CD14-positive monocyte (primary cell): Measurements from ENCODE around the gene C15orf62. TPM values are rescaled to one million over a fixed set of nuclear protein-coding genes. Genes with fewer than 3 reads are reported as not detected.

Experiments
- DNase-seq, 3 donors: peaks; one replicate each; pipeline ENCODE4 v3.0.0-alpha.2; 2011 to 2022
- H2AFZ ChIP-seq: 2 replicates; pipeline ENCODE4 v1.6.0; 2012; ENCODE audit warnings: mild to moderate bottlenecking, low read depth, low read length, inconsistent platforms; ENCODE audit not compliant: insufficient read depth, poor library complexity, severe bottlenecking
- H3K27ac ChIP-seq, 2 donors: 1 replicate in 1 of 2; 2 replicates in 1 of 2; pipeline ENCODE4 v1.5.1; 2012 to 2013; ENCODE audit warnings: low read length in 2 of 2, control low read depth in 1 of 2, inconsistent platforms in 1 of 2, low read depth in 1 of 2, mild to moderate bottlenecking in 1 of 2
- H3K27me3 ChIP-seq, 2 donors: one replicate each; pipeline versions ENCODE4 v1.6.0 to v1.6.1; 2011 to 2013; ENCODE audit warnings: low read length in 2 of 2; ENCODE audit not compliant: control insufficient read depth in 2 of 2, insufficient read depth in 2 of 2
- H3K36me3 ChIP-seq, 2 donors: replicated peaks in 1 of 2; 1 replicate in 1 of 2; 2 replicates in 1 of 2; pipeline versions ENCODE4 v1.5.1 to v1.6.1; 2012 to 2013; ENCODE audit warnings: low read length in 2 of 2, control low read depth in 1 of 2, inconsistent platforms in 1 of 2, mild to moderate bottlenecking in 1 of 2; ENCODE audit not compliant: insufficient read depth in 2 of 2, control insufficient read depth in 1 of 2
- H3K4me1 ChIP-seq, 2 donors: 1 replicate in 1 of 2; 2 replicates in 1 of 2; pipeline versions ENCODE4 v1.5.1 to v1.6.1; 2012 to 2013; ENCODE audit warnings: low read length in 2 of 2, control low read depth in 1 of 2, inconsistent platforms in 1 of 2, mild to moderate bottlenecking in 1 of 2, moderate library complexity in 1 of 2; ENCODE audit not compliant: insufficient read depth in 2 of 2, control insufficient read depth in 1 of 2
- H3K4me2 ChIP-seq: replicated peaks from 2 replicates; pipeline ENCODE3; 2012; ENCODE audit warnings: low read length, moderate library complexity, mild to moderate bottlenecking; ENCODE audit not compliant: poor library complexity, severe bottlenecking; ENCODE audit errors: extremely low read depth
- H3K4me3 ChIP-seq, 3 experiments: fragments of 200-600 bp in 1 of 3; sonication (generic) in 1 of 3; replicated peaks in 1 of 3; 1 replicate in 2 of 3; 2 replicates in 1 of 3; pipeline ENCODE4 v1.5.1; 2011 to 2013; ENCODE audit warnings: low read length in 3 of 3, mild to moderate bottlenecking in 3 of 3, control low read depth in 2 of 3, low read depth in 2 of 3, inconsistent platforms in 1 of 3, moderate library complexity in 1 of 3
- H3K79me2 ChIP-seq: 2 replicates; pipeline ENCODE4 v1.6.0; 2012; ENCODE audit warnings: mild to moderate bottlenecking, control low read depth, inconsistent platforms, low read length, moderate library complexity; ENCODE audit not compliant: insufficient read depth
- H3K9ac ChIP-seq: 2 replicates; pipeline ENCODE4 v1.6.0; 2017; ENCODE audit warnings: low read length, mild to moderate bottlenecking; ENCODE audit not compliant: insufficient read depth, poor library complexity, severe bottlenecking
- H3K9me3 ChIP-seq, 2 donors: replicated peaks in 1 of 2; 1 replicate in 1 of 2; 2 replicates in 1 of 2; pipeline versions ENCODE4 v1.5.1 to v1.6.1; 2012 to 2013; ENCODE audit warnings: low read length in 2 of 2, control low read depth in 1 of 2; ENCODE audit not compliant: control insufficient read depth in 1 of 2, insufficient read depth in 1 of 2
- H4K20me1 ChIP-seq: 2 replicates; pipeline ENCODE4 v1.6.0; 2012; ENCODE audit warnings: mild to moderate bottlenecking, low read length, control low read depth, moderate library complexity; ENCODE audit not compliant: insufficient read depth
- H3K27ac Mint-ChIP-seq, 7 donors: one replicate each; pipeline ENCODE4 v1.8.0; 2020; ENCODE audit warnings: mild to moderate bottlenecking in 7 of 7, mixed read lengths in 7 of 7, moderate library complexity in 6 of 7, inconsistent platforms in 2 of 7
- H3K27me3 Mint-ChIP-seq, 3 donors: one replicate each; pipeline ENCODE4 v1.8.0; 2021 to 2022; ENCODE audit warnings: low read depth in 3 of 3, mild to moderate bottlenecking in 3 of 3, mixed read lengths in 3 of 3, moderate library complexity in 3 of 3, inconsistent platforms in 1 of 3
- H3K36me3 Mint-ChIP-seq, 2 donors: one replicate each; pipeline ENCODE4 v1.8.0; 2020; ENCODE audit warnings: mixed read lengths in 2 of 2, inconsistent platforms in 1 of 2, mild to moderate bottlenecking in 1 of 2
- H3K4me1 Mint-ChIP-seq: one replicate; pipeline ENCODE4 v1.8.0; 2020; ENCODE audit warnings: mild to moderate bottlenecking, mixed read lengths
- H3K4me3 Mint-ChIP-seq, 2 donors: one replicate each; pipeline ENCODE4 v1.8.0; 2020; ENCODE audit warnings: mild to moderate bottlenecking in 2 of 2, mixed read lengths in 2 of 2, moderate library complexity in 1 of 2
- H3K9me3 Mint-ChIP-seq, 7 donors: one replicate each; pipeline ENCODE4 v1.8.0; 2020 to 2022; ENCODE audit warnings: mixed read lengths in 7 of 7, mild to moderate bottlenecking in 6 of 7, moderate library complexity in 6 of 7, inconsistent platforms in 2 of 7
- WGBS: methylation state at CpG from one replicate; pipeline ENCODE4 v1.1.5; 2013; ENCODE audit warnings: missing lambda C conversion rate; ENCODE audit not compliant: insufficient coverage; 5-methylcytosine and 5-hydroxymethylcytosine counted together
- intact Hi-C, 2 donors: fragments of 100-400 bp; cut with micrococcal nuclease; formaldehyde crosslinking; loops; one replicate each; pipeline versions ENCODE4 v1.15.0 to v1.15.1; 2023
- polyA plus RNA-seq, 3 donors: library from polyadenylated mRNA; depleted of rRNA in 1 of 3; unstranded in 2 of 3; stranded (reverse) in 1 of 3; fragments of 300-500 nt in 2 of 3; fragments of >200 nt in 1 of 3; fragmentation: Illumina TruSeq in 2 of 3; gene quantifications; 1 replicate in 2 of 3; 2 replicates in 1 of 3; pipeline ENCODE4 v1.2.3, GENCODE V29; 2012 to 2021
- TF ChIP-seq, protein P1 (sequence below): fragments of 200-600 bp; IDR thresholded peaks from one replicate; pipeline ENCODE4 v1.8.0; 2022; ENCODE audit warnings: antibody characterized with exemption, mild to moderate bottlenecking

C15orf62 gene
- polyA plus RNA-seq, 3 donors = 0.23 to 0.25 TPM; not detected in 1

DNA sequence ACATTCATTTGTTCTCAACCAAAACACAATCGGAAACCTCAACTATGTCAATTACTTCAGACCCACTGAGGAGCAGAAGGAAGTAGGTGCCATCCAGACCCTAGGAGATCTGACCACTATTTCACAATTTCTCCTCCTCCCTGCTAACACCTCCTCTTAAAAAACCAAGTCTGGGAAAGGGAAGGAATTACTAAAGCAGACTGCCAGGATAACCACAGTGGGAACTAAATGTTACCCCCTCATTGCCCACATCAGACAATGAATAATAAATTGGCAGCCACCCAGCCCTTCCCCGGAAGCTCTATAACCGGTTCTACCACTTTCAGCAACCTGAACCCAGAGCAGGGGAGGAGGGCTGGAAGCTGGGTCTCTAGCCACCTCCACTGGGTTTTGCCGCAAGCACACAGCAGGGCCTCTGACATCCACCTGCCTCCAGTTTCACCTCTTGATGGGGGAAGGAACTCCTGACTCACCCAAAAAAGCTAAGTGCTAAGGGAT lies 17.6 kb downstream of the C15orf62 start:
- peaks cover 2 to 20% of the 10 kb centered on the region in 2 donors for H3K36me3 ChIP-seq
- no peak overlapping the region for H3K4me3 ChIP-seq
- H3K4me2 ChIP-seq = peak overlapping the region; percentile 15
- no peaks in the 10 kb centered on the region for H3K9me3 Mint-ChIP-seq
- H3K9ac ChIP-seq = peak overlapping the region; percentile 34
- no peaks in the 10 kb centered on the region for H3K9me3 ChIP-seq
- WGBS = 0% methylated on average over 1 of the region's 4 CpGs
- peak overlapping the region in 1 of 7 donors; percentile 26 for H3K27ac Mint-ChIP-seq
- intact Hi-C loops = loop anchor here in 1 of 2 donors (10.0 kb wide), 1 partner anchor 103 kb away; no protein-coding TSS in a partner anchor
- no peak overlapping the region for H2AFZ ChIP-seq
- TF ChIP-seq, protein P1, sequence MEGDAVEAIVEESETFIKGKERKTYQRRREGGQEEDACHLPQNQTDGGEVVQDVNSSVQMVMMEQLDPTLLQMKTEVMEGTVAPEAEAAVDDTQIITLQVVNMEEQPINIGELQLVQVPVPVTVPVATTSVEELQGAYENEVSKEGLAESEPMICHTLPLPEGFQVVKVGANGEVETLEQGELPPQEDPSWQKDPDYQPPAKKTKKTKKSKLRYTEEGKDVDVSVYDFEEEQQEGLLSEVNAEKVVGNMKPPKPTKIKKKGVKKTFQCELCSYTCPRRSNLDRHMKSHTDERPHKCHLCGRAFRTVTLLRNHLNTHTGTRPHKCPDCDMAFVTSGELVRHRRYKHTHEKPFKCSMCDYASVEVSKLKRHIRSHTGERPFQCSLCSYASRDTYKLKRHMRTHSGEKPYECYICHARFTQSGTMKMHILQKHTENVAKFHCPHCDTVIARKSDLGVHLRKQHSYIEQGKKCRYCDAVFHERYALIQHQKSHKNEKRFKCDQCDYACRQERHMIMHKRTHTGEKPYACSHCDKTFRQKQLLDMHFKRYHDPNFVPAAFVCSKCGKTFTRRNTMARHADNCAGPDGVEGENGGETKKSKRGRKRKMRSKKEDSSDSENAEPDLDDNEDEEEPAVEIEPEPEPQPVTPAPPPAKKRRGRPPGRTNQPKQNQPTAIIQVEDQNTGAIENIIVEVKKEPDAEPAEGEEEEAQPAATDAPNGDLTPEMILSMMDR = no peak
- H3K27me3 Mint-ChIP-seq = peaks cover 0 to 10% (median 2%) of the 10 kb centered on the region in 3 donors
- peaks cover 67% of the 10 kb centered on the region for H4K20me1 ChIP-seq
- DNase-seq = peak in 1 of 3 donors; percentile 12
- peaks cover 14 to 21% of the 10 kb centered on the region in 2 donors for H3K4me1 ChIP-seq
- H3K79me2 ChIP-seq = peaks cover 23% of the 10 kb centered on the region
- no peak overlapping the region for H3K4me3 Mint-ChIP-seq
- H3K36me3 Mint-ChIP-seq = peaks cover 21 to 42% of the 10 kb centered on the region in 2 donors
- no peak overlapping the region for H3K27ac ChIP-seq
- H3K4me1 Mint-ChIP-seq = peaks cover 26% of the 10 kb centered on the region
- no peaks in the 10 kb centered on the region for H3K27me3 ChIP-seq

- Histone ChIP-seq H3K36me3 (peaks cover 4 to 26% of the 10 kb centered on the region in 2 donors), H4K20me1 (peaks cover 67% of the 10 kb centered on the region), H3K4me2 (no peak overlapping the region), H3K27me3 (no peaks in the 10 kb centered on the region), H3K9ac (peak overlapping the region; percentile 34), H3K4me3 (no peak overlapping the region), H3K9me3 (no peaks in the 10 kb centered on the region), H3K27ac (no peak overlapping the region), H3K79me2 (peaks cover 23% of the 10 kb centered on the region), H2AFZ (no peak overlapping the region), H3K4me1 (peaks cover 14 to 21% of the 10 kb centered on the region in 2 donors)
- peaks cover 22 to 48% of the 10 kb centered on the region in 2 donors for H3K36me3 Mint-ChIP-seq
- peaks cover 26% of the 10 kb centered on the region for H3K4me1 Mint-ChIP-seq
- intact Hi-C loops = loop anchor here in 1 of 2 donors (10.0 kb wide), 1 partner anchor 103 kb away; no protein-coding TSS in a partner anchor
- no peak overlapping the region for H3K4me3 Mint-ChIP-seq
- no peak for DNase-seq
- TF ChIP-seq, protein P1 = no peak
- 71% methylated on average over 4 of the region's 6 CpGs for WGBS
- peaks cover 0 to 9% (median 2%) of the 10 kb centered on the region in 3 donors for H3K27me3 Mint-ChIP-seq
- H3K27ac Mint-ChIP-seq = no peak overlapping the region
- H3K9me3 Mint-ChIP-seq = no peaks in the 10 kb centered on the region
Observed at GRCh38 chr15:40787991-40788390, 18.2 kb downstream of the C15orf62 start.
